T-helper 17 cell (primary cell): ENCODE data around the gene FNDC7. TPM values are rescaled to one million over a fixed set of nuclear protein-coding genes. Genes with fewer than 3 reads are reported as not detected.
A peak's percentile ranks its signal among the peaks of the same experiment; 100 is the strongest.

Source experiments
- ATAC-seq: fragments of 150-1000 bp; cut with Tn5 transposase; 2 replicates; pipeline ENCODE4 v1.10.0; 2021; ENCODE audit warnings: mild to moderate bottlenecking, moderate library complexity
- DNase-seq, 3 donors: peaks; one replicate each; pipeline versions ENCODE4 v3.0.0 to v3.0.0-alpha.2; 2020 to 2021
- H3K9me3 ChIP-seq: one replicate; pipeline ENCODE4 v1.7.0; 2013; ENCODE audit warnings: low read length, mild to moderate bottlenecking; ENCODE audit not compliant: control insufficient read depth, poor library complexity, severe bottlenecking
- H3K27ac Mint-ChIP-seq: one replicate; pipeline ENCODE4 v1.8.0; 2022; ENCODE audit warnings: mild to moderate bottlenecking, moderate library complexity, mixed read lengths
- H3K27me3 Mint-ChIP-seq: one replicate; pipeline ENCODE4 v1.8.0; 2022; ENCODE audit warnings: mixed read lengths
- H3K36me3 Mint-ChIP-seq: one replicate; pipeline ENCODE4 v1.8.0; 2022; ENCODE audit warnings: low read depth, mixed read lengths
- H3K4me1 Mint-ChIP-seq: one replicate; pipeline ENCODE4 v1.8.0; 2022; ENCODE audit warnings: mild to moderate bottlenecking, mixed read lengths
- H3K4me3 Mint-ChIP-seq: one replicate; pipeline ENCODE4 v1.8.0; 2022; ENCODE audit warnings: mild to moderate bottlenecking, moderate library complexity, mixed read lengths
- total RNA-seq, 4 donors: library from RNA in 2 of 4; stranded (reverse) in 2 of 4; gene quantifications; one replicate each; pipeline ENCODE4 v1.2.3 and lab custom pipeline; 2022 to 2026

FNDC7 gene
- total RNA-seq, 2 donors from 2014 or later, result 0.18 to 0.35 TPM

DNA sequence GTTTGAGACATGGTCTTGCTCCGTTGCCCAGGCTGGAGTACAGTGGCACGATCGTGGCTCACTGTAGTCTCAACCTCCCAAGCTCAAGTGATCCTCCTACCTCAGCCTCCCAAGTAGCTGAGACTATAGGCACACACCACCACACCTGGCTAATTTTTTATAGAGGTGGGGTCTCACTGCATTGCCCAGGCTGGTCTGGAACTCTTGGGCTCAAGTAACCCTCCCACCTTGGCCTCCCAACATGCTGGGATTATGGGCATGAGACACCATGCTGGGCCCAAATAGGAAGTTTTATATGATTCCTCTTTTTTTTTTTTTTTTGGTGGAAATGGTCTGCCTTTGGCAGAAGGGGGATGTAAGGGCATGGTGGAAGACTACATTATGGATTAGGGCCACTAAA is 6.1 kb upstream of the FNDC7 start:
- Mint-ChIP-seq H3K4me3 (no peak overlapping the region), H3K27ac (peak overlapping the region; percentile 94), H3K36me3 (no peaks in the 10 kb centered on the region), H3K27me3 (no peaks in the 10 kb centered on the region), H3K4me1 (peaks cover 33% of the 10 kb centered on the region)
- no peaks in the 10 kb centered on the region for H3K9me3 ChIP-seq
- DNase-seq, result no peak
- no peak for ATAC-seq

- Mint-ChIP-seq H3K27ac (peak overlapping the region; percentile 51), H3K36me3 (no peaks in the 10 kb centered on the region), H3K27me3 (no peaks in the 10 kb centered on the region), H3K4me3 (peak overlapping the region; percentile 39), H3K4me1 (peaks cover 21% of the 10 kb centered on the region)
- ATAC-seq (peak; percentile 82), DNase-seq (peak; percentile 33 to 56 (median 41))
- no peaks in the 10 kb centered on the region for H3K9me3 ChIP-seq
These were observed 3.7 kb upstream of the FNDC7 start for GRCh38 chr1:108708691-108709660.

DNA sequence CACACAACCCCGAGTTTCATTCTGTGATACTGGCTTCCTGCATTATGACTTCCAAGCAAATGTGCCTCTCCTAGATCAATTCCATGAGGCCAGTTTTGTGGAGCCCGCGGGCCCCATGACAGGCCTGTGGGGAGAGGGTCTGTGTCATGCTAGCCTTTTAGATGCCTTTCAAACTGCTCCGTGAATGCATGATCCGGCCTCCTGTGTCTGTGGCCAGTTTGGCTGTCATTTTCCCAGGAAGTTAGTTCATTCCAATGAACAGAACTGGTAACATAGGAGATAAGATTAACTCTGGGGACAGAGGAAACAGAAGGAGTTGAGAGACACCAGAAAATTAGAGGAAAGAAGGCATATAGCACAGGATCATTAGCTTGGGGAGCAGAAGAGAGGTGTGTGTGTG is 3.2 kb downstream of the FNDC7 start:
- no peaks in the 10 kb centered on the region for H3K9me3 ChIP-seq
- Mint-ChIP-seq H3K27ac (no peak overlapping the region), H3K4me1 (no peaks in the 10 kb centered on the region), H3K27me3 (peaks cover 27% of the 10 kb centered on the region), H3K36me3 (no peaks in the 10 kb centered on the region), H3K4me3 (no peak overlapping the region)
- ATAC-seq (no peak), DNase-seq (no peak)

DNA sequence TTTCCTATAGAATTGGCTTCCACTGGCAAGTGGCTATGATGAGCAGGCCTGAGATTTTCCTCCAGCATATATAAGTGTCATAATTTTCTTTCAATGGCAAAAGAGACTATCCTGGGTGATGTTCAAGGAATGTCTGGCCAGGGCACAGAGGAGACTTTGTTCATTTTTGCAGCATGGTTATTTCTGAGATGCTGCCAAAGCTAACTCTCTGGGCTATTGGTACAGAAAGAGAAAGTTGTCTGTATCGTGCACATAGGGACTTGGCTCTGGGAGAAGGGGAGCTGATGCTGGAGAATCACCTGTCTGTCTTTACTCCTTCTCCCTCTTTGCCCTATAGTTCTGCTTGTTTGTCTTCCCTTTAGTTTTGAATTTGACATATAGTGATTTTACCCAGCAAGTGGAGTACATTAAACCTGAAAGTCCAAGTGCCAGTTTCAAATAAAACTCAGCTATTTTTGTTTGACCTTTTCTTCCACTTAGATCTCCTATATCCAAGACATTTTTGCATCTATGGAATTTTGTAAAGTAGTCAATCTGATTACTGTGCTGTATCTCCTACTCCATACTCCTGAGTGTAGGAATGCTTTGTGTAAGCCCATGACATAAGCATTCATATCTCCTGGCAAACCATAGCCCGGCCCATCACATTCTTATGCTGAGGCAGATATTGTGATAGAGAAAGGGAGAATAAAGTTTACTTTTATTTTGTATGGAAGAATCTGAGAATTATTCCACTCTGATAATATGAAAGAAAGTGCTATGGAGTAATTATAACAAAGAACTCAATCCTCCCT is 3.9 kb downstream of the FNDC7 start:
- ATAC-seq (no peak), DNase-seq (no peak)
- H3K27ac Mint-ChIP-seq, result no peak overlapping the region
- peaks cover 27% of the 10 kb centered on the region for H3K27me3 Mint-ChIP-seq
- H3K9me3 ChIP-seq, result no peaks in the 10 kb centered on the region
- H3K4me1 Mint-ChIP-seq, result no peaks in the 10 kb centered on the region
- H3K36me3 Mint-ChIP-seq, result no peaks in the 10 kb centered on the region
- no peak overlapping the region for H3K4me3 Mint-ChIP-seq

- no peaks in the 10 kb centered on the region for H3K4me1 Mint-ChIP-seq
- no peak overlapping the region for H3K4me3 Mint-ChIP-seq
- no peaks in the 10 kb centered on the region for H3K9me3 ChIP-seq
- DNase-seq (no peak), ATAC-seq (no peak)
- no peak overlapping the region for H3K27ac Mint-ChIP-seq
- H3K27me3 Mint-ChIP-seq, result peaks cover 27% of the 10 kb centered on the region
- H3K36me3 Mint-ChIP-seq, result no peaks in the 10 kb centered on the region
These were observed 5.1 kb downstream of the FNDC7 start for GRCh38 chr1:108717774-108718316.

GRCh38 chr1:108718927-108719655 is 6.4 kb downstream of the FNDC7 start:
- DNase-seq, result no peak
- Mint-ChIP-seq H3K27me3 (peaks cover 27% of the 10 kb centered on the region), H3K27ac (no peak overlapping the region), H3K4me3 (no peak overlapping the region), H3K36me3 (no peaks in the 10 kb centered on the region), H3K4me1 (no peaks in the 10 kb centered on the region)
- ATAC-seq, result no peak
- no peaks in the 10 kb centered on the region for H3K9me3 ChIP-seq

- peaks cover 24% of the 10 kb centered on the region for H3K27me3 Mint-ChIP-seq
- H3K27ac Mint-ChIP-seq, result no peak overlapping the region
- no peaks in the 10 kb centered on the region for H3K9me3 ChIP-seq
- no peaks in the 10 kb centered on the region for H3K36me3 Mint-ChIP-seq
- DNase-seq (no peak), ATAC-seq (no peak)
- H3K4me3 Mint-ChIP-seq, result no peak overlapping the region
- no peaks in the 10 kb centered on the region for H3K4me1 Mint-ChIP-seq
These were observed 7.1 kb downstream of the FNDC7 start for GRCh38 chr1:108719656-108720435.

DNA sequence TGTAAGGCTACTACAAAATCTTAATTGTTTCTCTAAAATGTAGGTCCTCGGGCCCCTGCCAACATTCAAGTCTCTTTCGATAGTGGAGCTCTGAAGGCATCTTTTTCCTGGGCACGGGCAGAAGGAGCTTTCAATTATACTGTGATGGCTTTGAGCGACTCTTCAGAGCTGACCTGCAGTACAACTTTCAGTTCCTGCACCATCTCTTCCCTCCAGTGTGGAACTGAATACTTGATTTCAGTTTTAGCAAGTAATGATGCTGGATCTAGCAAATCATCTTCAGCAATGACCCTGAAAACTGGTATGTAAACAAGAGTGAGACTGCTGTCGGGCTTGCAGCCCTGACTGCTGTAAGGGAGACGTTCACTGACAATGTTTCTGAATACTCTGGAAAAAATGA is 9.6 kb downstream of the FNDC7 start:
- H3K9me3 ChIP-seq, result no peaks in the 10 kb centered on the region
- Mint-ChIP-seq H3K27me3 (peaks cover 11% of the 10 kb centered on the region), H3K4me3 (no peak overlapping the region), H3K4me1 (no peaks in the 10 kb centered on the region), H3K27ac (no peak overlapping the region), H3K36me3 (no peaks in the 10 kb centered on the region)
- no peak for ATAC-seq
- DNase-seq, result no peak

DNA sequence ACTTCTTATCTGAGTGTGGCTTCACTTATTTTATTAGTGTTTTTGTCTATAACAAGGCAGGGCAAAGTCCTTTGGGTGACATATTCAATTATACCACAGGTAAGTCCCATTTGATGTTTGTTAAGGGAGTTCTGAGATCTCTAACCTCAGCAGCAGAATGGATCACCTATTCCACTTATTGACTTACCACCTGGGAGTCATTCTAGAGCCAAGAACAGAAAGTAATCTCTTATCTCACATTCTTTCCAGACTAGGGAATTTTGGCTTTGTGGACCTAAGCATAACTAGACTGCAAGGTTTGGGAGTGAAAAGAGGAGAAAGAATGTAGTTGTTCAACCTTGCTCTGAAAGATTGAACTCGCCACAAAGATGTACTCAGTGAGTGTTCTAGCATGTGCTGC is 13.2 kb downstream of the FNDC7 start:
- no peaks in the 10 kb centered on the region for H3K9me3 ChIP-seq
- no peaks in the 10 kb centered on the region for H3K4me1 Mint-ChIP-seq
- no peak overlapping the region for H3K27ac Mint-ChIP-seq
- peaks cover 25% of the 10 kb centered on the region for H3K27me3 Mint-ChIP-seq
- H3K36me3 Mint-ChIP-seq, result peaks cover 2% of the 10 kb centered on the region
- no peak for DNase-seq
- H3K4me3 Mint-ChIP-seq, result no peak overlapping the region
- no peak for ATAC-seq

DNA sequence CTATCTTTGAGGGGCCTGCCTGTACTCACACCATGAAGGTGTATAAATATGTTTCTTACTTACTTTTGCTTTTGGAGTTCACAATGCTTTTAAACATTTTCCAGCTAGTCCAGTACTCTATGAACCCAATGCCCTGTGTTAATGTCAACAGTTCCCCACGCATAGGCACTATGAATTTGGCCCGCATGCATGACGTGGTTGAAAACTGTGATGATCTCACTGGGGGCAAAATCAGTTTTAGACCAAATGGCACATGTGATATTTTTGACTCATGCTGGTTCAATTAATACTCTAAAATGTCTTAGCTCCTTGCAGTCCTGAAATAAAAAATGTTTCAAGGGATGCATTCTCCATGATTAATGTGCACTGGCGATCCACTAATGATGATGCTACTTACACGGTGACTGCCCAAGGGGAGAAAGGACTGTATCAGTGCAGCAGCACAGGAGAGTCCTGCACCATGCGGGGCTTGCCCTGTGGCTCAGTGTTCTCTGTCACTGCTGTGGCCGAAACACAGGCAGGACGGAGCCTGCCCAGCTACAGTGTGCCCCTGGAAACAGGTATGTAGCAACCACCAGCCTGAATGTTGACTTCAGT is 15.7 kb downstream of the FNDC7 start:
- DNase-seq (no peak), ATAC-seq (no peak)
- H3K9me3 ChIP-seq, result no peaks in the 10 kb centered on the region
- H3K27me3 Mint-ChIP-seq, result peaks cover 34% of the 10 kb centered on the region
- no peaks in the 10 kb centered on the region for H3K4me1 Mint-ChIP-seq
- H3K4me3 Mint-ChIP-seq, result no peak overlapping the region
- no peak overlapping the region for H3K27ac Mint-ChIP-seq
- peaks cover 4% of the 10 kb centered on the region for H3K36me3 Mint-ChIP-seq

DNA sequence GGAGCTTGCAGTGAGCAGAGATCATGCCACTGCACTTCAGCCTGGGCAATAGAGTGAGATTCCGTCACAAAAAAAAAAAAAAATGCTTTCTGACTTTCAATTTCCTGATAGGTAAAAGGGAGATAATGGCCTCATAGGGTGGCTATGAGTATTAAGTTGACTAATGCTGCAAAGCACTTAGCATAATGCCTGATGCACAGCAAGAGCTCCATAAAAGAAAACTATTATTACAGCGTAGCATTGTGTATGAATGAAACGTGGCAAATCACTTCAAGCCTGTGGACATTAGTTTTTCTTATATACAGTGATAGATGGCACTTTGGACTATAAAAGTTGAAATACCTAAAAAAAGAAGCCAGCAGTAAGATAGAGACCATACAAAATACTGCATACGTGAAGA is 16.8 kb downstream of the FNDC7 start:
- no peak overlapping the region for H3K27ac Mint-ChIP-seq
- DNase-seq (no peak), ATAC-seq (no peak)
- H3K27me3 Mint-ChIP-seq, result peaks cover 34% of the 10 kb centered on the region
- no peaks in the 10 kb centered on the region for H3K4me1 Mint-ChIP-seq
- no peak overlapping the region for H3K4me3 Mint-ChIP-seq
- peaks cover 4% of the 10 kb centered on the region for H3K36me3 Mint-ChIP-seq
- no peaks in the 10 kb centered on the region for H3K9me3 ChIP-seq

- no peaks in the 10 kb centered on the region for H3K9me3 ChIP-seq
- ATAC-seq, result no peak
- Mint-ChIP-seq H3K4me3 (no peak overlapping the region), H3K4me1 (no peaks in the 10 kb centered on the region), H3K27ac (no peak overlapping the region), H3K36me3 (peaks cover 9% of the 10 kb centered on the region), H3K27me3 (peaks cover 49% of the 10 kb centered on the region)
- DNase-seq, result no peak
These were observed 19.7 kb downstream of the FNDC7 start for GRCh38 chr1:108732398-108732797.
